ENCODE data around the gene NECTIN2. TPM values are rescaled to one million over a fixed set of nuclear protein-coding genes. Genes with fewer than 3 reads are reported as not detected.

NECTIN2 gene
- total RNA-seq, 2 experiments from 2014 or later, result 1.8 to 1.9 TPM

- intact Hi-C loops (cut with DNase I, micrococcal nuclease), result loop anchor here (1.0 to 5.0 kb wide), 7 partner anchors 47 to 434 kb away; partner anchors contain the start of gene EXOC3L2 (in 1 of the 2)
- no peaks in the 10 kb centered on the region for H3K9me3 Mint-ChIP-seq
- peak; percentile 97 for TF ChIP-seq CTCF (IDR thresholded peaks at IDR 0.05)
These were observed 57.7 kb downstream of the NECTIN2 start for GRCh38 chr19:44903602-44904425.

GRCh38 chr19:44904426-44904994, 58.4 kb downstream of the NECTIN2 start:
- Histone ChIP-seq H3K36me3 (ENCODE audit: insufficient read depth, low read length) (peaks cover 28% of the 10 kb centered on the region), H3K4me1 (ENCODE audit: insufficient read depth, low read length) (peaks cover 17% of the 10 kb centered on the region), H3K27ac (ENCODE audit: low read depth in 1 of 2, low read length in 2 of 2) (no peak overlapping the region), H3K9me3 (ENCODE audit: control insufficient read depth in 1 of 2, insufficient read depth in 1 of 2, low read length in 2 of 2) (peaks cover 0 to 5% of the 10 kb centered on the region in 2 experiments), H3K27me3 (ENCODE audit: control insufficient read depth in 1 of 2, insufficient read depth in 2 of 2, low read length in 2 of 2) (peaks cover 18 to 31% of the 10 kb centered on the region in 2 experiments), H3K4me3 (ENCODE audit: low read length) (no peak overlapping the region)
- H3K9me3 Mint-ChIP-seq, result no peaks in the 10 kb centered on the region
- ATAC-seq (ENCODE audit: poor library complexity) (no peak), DNase-seq (no peak)
- peaks cover 30% of the 10 kb centered on the region for H3K27me3 Mint-ChIP-seq
- H3K4me1 Mint-ChIP-seq (ENCODE audit: low read depth), result peaks cover 7% of the 10 kb centered on the region
- intact Hi-C loops (cut with DNase I, micrococcal nuclease), result loop anchor here in 1 of 2 experiments (5.0 kb wide), 2 partner anchors 283 to 343 kb away; partner anchors contain the start of gene EXOC3L2
- POLR2A ChIA-PET, result no interaction called here
- no peak overlapping the region for H3K27ac Mint-ChIP-seq
- no peak for TF ChIP-seq CTCF (IDR thresholded peaks at IDR 0.05)
- CTCF ChIA-PET, result interaction anchor here (0.9 to 3.2 kb wide), 3 partner anchors 9 to 155 kb away, joined by 3 to 13 read pairs (median 3); no protein-coding TSS in a partner anchor
- H3K4me3 Mint-ChIP-seq, result no peak overlapping the region
- H3K36me3 Mint-ChIP-seq (ENCODE audit: low read depth), result peaks cover 33% of the 10 kb centered on the region

More at GRCh38 chr19:44903602-44904425, 57.7 kb downstream of the NECTIN2 start:
- no peak overlapping the region for H3K27ac ChIP-seq (ENCODE audit: low read depth in 1 of 2, low read length in 2 of 2)
- ChIA-PET POLR2A (no interaction called here), CTCF (interaction anchor here (0.7 to 3.2 kb wide), 4 partner anchors 9 to 156 kb away, joined by 3 to 13 read pairs (median 3); no protein-coding TSS in a partner anchor)
- peaks cover 17% of the 10 kb centered on the region for H3K4me1 ChIP-seq (ENCODE audit: insufficient read depth, low read length)
- ATAC-seq (ENCODE audit: poor library complexity) (peak; percentile 75), DNase-seq (peak; percentile 39 to 82 (median 69))
- peaks cover 28% of the 10 kb centered on the region for H3K36me3 ChIP-seq (ENCODE audit: insufficient read depth, low read length)
- H3K27me3 ChIP-seq (ENCODE audit: control insufficient read depth in 1 of 2, insufficient read depth in 2 of 2, low read length in 2 of 2), result peaks cover 18 to 31% of the 10 kb centered on the region in 2 experiments
- no peak overlapping the region for H3K4me3 Mint-ChIP-seq
- peaks cover 30% of the 10 kb centered on the region for H3K27me3 Mint-ChIP-seq
- H3K36me3 Mint-ChIP-seq (ENCODE audit: low read depth), result peaks cover 37% of the 10 kb centered on the region
- H3K27ac Mint-ChIP-seq, result no peak overlapping the region
- no peak overlapping the region for H3K4me3 ChIP-seq (ENCODE audit: low read length)
- H3K9me3 ChIP-seq (ENCODE audit: control insufficient read depth in 1 of 2, insufficient read depth in 1 of 2, low read length in 2 of 2), result peaks cover 0 to 5% of the 10 kb centered on the region in 2 experiments
- H3K4me1 Mint-ChIP-seq (ENCODE audit: low read depth), result peaks cover 7% of the 10 kb centered on the region

- Mint-ChIP-seq H3K9me3 (no peaks in the 10 kb centered on the region), H3K36me3 (ENCODE audit: low read depth) (peaks cover 22% of the 10 kb centered on the region), H3K4me3 (no peak within 1 kb of the TSS), H3K27me3 (peaks cover 38% of the 10 kb centered on the region), H3K4me1 (ENCODE audit: low read depth) (peaks cover 7% of the 10 kb centered on the region), H3K27ac (no peak within 1 kb of the TSS)
- CTCF ChIA-PET, result interaction anchor here (1.0 to 3.2 kb wide), 4 partner anchors 10 to 154 kb away, joined by 3 to 13 read pairs (median 4); no protein-coding TSS in a partner anchor
- Histone ChIP-seq H3K4me3 (ENCODE audit: low read length) (no peak within 1 kb of the TSS), H3K9me3 (ENCODE audit: control insufficient read depth in 1 of 2, insufficient read depth in 1 of 2, low read length in 2 of 2) (peaks cover 0 to 5% of the 10 kb centered on the region in 2 experiments), H3K4me1 (ENCODE audit: insufficient read depth, low read length) (peaks cover 17% of the 10 kb centered on the region), H3K27me3 (ENCODE audit: control insufficient read depth in 1 of 2, insufficient read depth in 2 of 2, low read length in 2 of 2) (peaks cover 18 to 31% of the 10 kb centered on the region in 2 experiments), H3K36me3 (ENCODE audit: insufficient read depth, low read length) (peaks cover 17% of the 10 kb centered on the region), H3K27ac (ENCODE audit: low read depth in 1 of 2, low read length in 2 of 2) (no peak within 1 kb of the TSS)
- TF ChIP-seq CTCF (IDR thresholded peaks at IDR 0.05), result no peak
- DNase-seq (no peak), ATAC-seq (ENCODE audit: poor library complexity) (no peak)
- POLR2A ChIA-PET, result interaction anchor here (1.3 kb wide), 1 partner anchor 15 kb away, joined by 5 read pairs; the partner anchor contains the start of gene TOMM40
- intact Hi-C loops (cut with DNase I, micrococcal nuclease), result no loop called here
These were observed 59.5 kb downstream of the NECTIN2 start, which contains the start of gene APOE for GRCh38 chr19:44905437-44906160. Gene APOE (plus strand): TSS chr19:44905796. CDS start chr19:44906625, 829 bp downstream.

All from CD4-positive, alpha-beta T cell (primary cell).